ENCODE data around the gene UNC45B. TPM values are rescaled to one million over a fixed set of nuclear protein-coding genes. Genes with fewer than 3 reads are reported as not detected.

Gene UNC45B
- total and polyA plus RNA-seq, 2 donors (not counting 3 experiments of a cell fraction or from before 2014, with no cell fraction given), result not detected

GRCh38 chr17:35129154-35129972, 18.3 kb upstream of the UNC45B start:
- dilution Hi-C loops (cut with MboI; ENCODE audit: extremely low pct_ligation_motif_present, low sequenced_read_pairs), result no loop called here
- Histone ChIP-seq H2AFZ (ENCODE audit: low read depth, low read length) (no peak overlapping the region), H3K9ac (replicated peaks; ENCODE audit: extremely low read depth, insufficient read depth, low read length) (no peak overlapping the region), H3K4me2 (ENCODE audit: insufficient read depth, low read length) (no peak overlapping the region), H3K4me3 (replicated peaks in 1 of 3; ENCODE audit: insufficient read depth in 1 of 3, low read depth in 1 of 3, low read length in 3 of 3) (no peak overlapping the region), H3K27me3 (ENCODE audit: control insufficient read depth in 2 of 2, insufficient read depth in 2 of 2, low read length in 2 of 2) (no peaks in the 10 kb centered on the region), H3K9me3 (replicated peaks; ENCODE audit: control insufficient read depth, insufficient read depth, low read length) (no peaks in the 10 kb centered on the region), H3K36me3 (ENCODE audit: control insufficient read depth in 2 of 2, extremely low read depth in 1 of 2, insufficient read depth in 2 of 2, low read length in 2 of 2) (peaks cover 2 to 24% of the 10 kb centered on the region in 2 experiments), H3K27ac (ENCODE audit: insufficient read depth, low read depth, low read length) (no peak overlapping the region), H3K9me1 (replicated peaks; ENCODE audit: control insufficient read depth, extremely low read depth, insufficient read depth, low read length) (no peaks in the 10 kb centered on the region), H3K79me2 (ENCODE audit: control insufficient read depth, insufficient read depth, low read length) (no peaks in the 10 kb centered on the region), H4K20me1 (replicated peaks; ENCODE audit: control insufficient read depth, extremely low read depth, insufficient read depth, low read length) (no peaks in the 10 kb centered on the region), H3K4me1 (ENCODE audit: control insufficient read depth, extremely low read depth, insufficient read depth, low read length) (no peaks in the 10 kb centered on the region)
- FAIRE-seq (no peak), DNase-seq (ENCODE audit: low read depth, low spot score) (no peak)
- ChIA-PET POLR2A (no interaction called here), CTCF (interaction anchor here (1.7 kb wide), 1 partner anchor 11 kb away, joined by 6 read pairs; no protein-coding TSS in a partner anchor)
- intact Hi-C loops (cut with micrococcal nuclease), result no loop called here
- no peak for TF ChIP-seq POLR2AphosphoS5 (IDR thresholded peaks at IDR 0.05; ENCODE audit: insufficient read depth, low read depth, low read length)
- no peak for TF ChIP-seq POLR2A (IDR thresholded peaks at IDR 0.05; ENCODE audit: low read depth, low read length)
- TF ChIP-seq GATA2 (IDR thresholded peaks at IDR 0.05; ENCODE audit: insufficient read depth, insufficient read length, low read depth, low read length), result no peak
- TF ChIP-seq MYC (IDR thresholded peaks at IDR 0.05; ENCODE audit: low read depth, low read length), result no peak
- TF ChIP-seq, protein P1, sequence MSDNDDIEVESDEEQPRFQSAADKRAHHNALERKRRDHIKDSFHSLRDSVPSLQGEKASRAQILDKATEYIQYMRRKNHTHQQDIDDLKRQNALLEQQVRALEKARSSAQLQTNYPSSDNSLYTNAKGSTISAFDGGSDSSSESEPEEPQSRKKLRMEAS (IDR thresholded peaks at IDR 0.05; ENCODE audit: insufficient read depth, insufficient read length), result no peak
- TF ChIP-seq JUN (IDR thresholded peaks at IDR 0.05; ENCODE audit: borderline replicate concordance, insufficient read depth, insufficient read length, low read depth), result no peak
- no peak for TF ChIP-seq CTCF (IDR thresholded peaks at IDR 0.05; ENCODE audit: extremely low read depth in 1 of 2, insufficient read depth in 1 of 2, low read depth in 1 of 2, low read length in 2 of 2)
- TF ChIP-seq FOS (IDR thresholded peaks at IDR 0.05; ENCODE audit: borderline replicate concordance, insufficient read depth, low read length), result no peak
- no peak for TF ChIP-seq EZH2 (IDR thresholded peaks at IDR 0.05; ENCODE audit: borderline replicate concordance, low read depth, low read length, severe bottlenecking)
- BruUV-seq (replicated peaks), result no TSS peak

Measured in endothelial cell of umbilical vein (primary cell).